Activated CD4-positive, alpha-beta T cell treated with anti-CD3 and anti-CD28 coated beads, Interleukin-2, amount 50 U/mL, for 16 hours (primary cell): ENCODE measurements around the gene ZBTB11.
"Not testable (repeated sequence)": the region's sequence is repeated elsewhere in the genome, so short reads cannot be mapped to it uniquely, and the experiment has no call there.

Experiments used
- DNase-seq: peaks from one replicate; pipeline ENCODE4 v3.0.0-alpha.2; 2020

Gene ZBTB11

DNA sequence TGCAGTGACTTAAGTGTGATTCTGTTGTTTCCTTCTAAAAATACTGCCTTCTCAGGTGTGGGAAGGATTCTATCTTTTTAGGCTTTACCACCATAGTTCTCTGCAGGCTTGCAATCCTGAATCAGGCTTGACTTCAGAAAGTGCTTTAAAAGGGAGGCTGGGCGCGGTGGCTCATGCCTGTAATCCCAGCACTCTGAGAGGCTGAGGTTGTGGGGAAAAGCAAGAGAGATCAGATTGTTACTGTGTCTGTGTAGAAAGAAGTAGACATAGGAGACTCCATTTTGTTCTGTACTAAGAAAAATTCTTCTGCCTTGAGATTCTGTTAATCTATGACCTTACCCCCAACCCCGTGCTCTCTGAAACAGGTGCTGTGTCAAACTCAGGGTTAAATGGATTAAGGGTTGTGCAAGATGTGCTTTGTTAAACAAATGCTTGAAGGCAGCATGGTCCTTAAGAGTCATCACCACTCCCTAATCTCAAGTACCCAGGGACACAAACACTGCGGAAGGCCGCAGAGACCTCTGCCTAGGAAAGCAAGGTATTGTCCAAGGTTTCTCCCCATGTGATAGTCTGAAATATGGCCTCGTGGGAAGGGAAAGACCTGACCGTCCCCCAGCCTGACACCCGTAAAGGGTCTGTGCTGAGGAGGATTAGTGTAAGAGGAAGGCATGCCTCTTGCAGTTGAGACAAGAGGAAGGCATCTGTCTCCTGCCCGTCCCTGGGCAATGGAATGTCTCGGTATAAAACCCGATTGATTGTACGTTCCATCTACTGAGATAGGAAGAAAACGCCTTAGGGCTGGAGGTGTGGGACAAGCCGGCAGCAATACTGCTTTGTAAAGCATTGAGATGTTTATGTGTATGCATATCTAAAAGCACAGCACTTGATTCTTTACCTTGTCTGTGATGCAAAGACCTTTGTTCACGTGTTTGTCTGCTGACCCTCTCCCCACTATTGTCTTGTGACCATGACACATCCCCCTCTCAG, 15.0 kb upstream of the ZBTB11 start:
- not testable (repeated sequence) for DNase-seq

GRCh38 chr3:101690972-101691371, 14.0 kb upstream of the ZBTB11 start:
- DNase-seq: no peak

- DNase-seq: no peak
These were observed 12.4 kb upstream of the ZBTB11 start for GRCh38 chr3:101689286-101689685.

GRCh38 chr3:101687142-101687931, 10.4 kb upstream of the ZBTB11 start:
- no peak for DNase-seq

- no peak for DNase-seq
These were observed 9.0 kb upstream of the ZBTB11 start for GRCh38 chr3:101685870-101686307.

- DNase-seq: no peak
These were observed 8.1 kb upstream of the ZBTB11 start for GRCh38 chr3:101685050-101685400.

DNA sequence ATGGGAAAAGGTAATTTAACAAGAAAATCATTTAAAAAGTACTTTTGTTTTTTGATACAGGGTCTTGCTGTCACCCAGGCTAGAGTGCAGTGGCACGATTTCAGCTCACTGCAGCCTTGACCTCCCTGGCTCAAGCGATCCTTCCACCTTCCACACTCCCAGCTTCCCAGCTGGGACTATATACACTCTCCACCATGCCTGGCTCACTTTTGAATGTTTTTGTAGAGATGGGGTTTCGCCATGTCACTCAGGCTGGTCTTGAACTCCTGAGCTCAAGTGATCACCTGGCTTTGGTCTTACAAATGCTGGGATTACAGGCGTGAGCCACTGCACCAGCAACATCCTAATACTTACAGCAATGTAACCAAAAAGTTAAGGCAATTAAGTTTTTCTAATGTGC, 3.5 kb upstream of the ZBTB11 start:
- DNase-seq: no peak

DNA sequence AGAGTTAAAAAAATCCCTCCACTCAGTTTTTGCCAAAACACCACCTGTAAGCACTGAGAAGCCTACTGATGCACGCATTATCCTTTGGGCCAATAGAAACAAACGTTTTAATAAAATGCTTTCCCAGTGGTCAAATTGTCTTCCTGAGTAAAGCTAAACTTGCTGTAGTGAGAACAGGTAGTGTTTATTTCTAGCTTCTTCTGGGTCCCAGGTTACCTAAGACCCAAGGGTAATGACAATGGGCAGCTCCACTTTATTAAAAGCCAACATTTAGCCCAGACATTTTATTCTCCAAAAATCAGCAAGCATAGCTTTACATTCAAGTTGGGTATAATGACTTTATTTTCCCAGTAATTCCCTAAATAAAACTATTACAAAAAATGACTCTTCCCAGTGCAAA, 1.9 kb upstream of the ZBTB11 start:
- DNase-seq: not testable (repeated sequence)

GRCh38 chr3:101677436-101678286, 729 bp upstream of the ZBTB11 start:
- DNase-seq: no peak

GRCh38 chr3:101676216-101676764, 642 bp downstream of the ZBTB11 start:
- DNase-seq: peak; percentile 96

- no peak for DNase-seq
These were observed 1.2 kb downstream of the ZBTB11 start for GRCh38 chr3:101675709-101676215.

DNA sequence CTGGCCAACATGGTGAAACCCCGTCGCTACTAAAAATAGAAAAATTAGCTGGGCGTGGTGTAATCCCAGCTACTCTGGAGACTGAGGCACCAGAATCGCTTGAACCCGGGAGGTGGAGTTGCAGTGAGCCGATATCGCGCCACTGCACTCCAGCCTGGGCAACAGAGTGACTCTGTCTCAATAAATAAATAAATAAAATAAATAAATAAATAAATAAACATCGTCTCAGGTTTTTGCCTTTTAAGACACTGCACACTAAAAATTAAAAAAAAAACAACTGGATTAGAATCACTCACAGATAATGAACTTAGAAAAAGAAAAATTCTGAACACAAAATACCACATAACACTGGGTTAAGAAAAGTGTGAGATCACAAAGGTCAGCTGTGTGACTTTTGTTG, 2.4 kb downstream of the ZBTB11 start:
- DNase-seq: no peak

DNA sequence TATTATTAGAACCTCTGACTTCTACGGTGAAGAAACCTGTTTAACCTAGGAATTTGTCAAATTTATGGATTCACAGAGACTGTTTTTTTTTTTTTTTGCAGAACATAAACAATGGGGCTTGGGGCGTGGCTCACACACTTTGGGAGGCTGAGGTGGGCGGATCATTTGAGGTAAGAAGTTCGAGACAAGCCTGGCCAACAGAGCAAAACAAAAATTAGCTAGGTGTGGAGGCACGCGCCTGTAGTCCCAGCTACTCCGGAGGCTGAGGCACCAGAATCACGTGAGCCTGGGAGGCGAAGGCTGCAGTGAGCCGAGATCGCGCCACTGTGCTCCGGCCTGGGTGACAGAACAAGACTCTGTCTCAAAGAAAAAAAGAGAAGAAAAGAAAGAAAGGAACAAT, 3.0 kb downstream of the ZBTB11 start:
- no peak for DNase-seq

GRCh38 chr3:101671014-101671413, 5.9 kb downstream of the ZBTB11 start:
- no peak for DNase-seq

GRCh38 chr3:101667844-101668243, 9.1 kb downstream of the ZBTB11 start:
- no peak for DNase-seq

- no peak for DNase-seq
These were observed 9.6 kb downstream of the ZBTB11 start for GRCh38 chr3:101667331-101667730.

DNA sequence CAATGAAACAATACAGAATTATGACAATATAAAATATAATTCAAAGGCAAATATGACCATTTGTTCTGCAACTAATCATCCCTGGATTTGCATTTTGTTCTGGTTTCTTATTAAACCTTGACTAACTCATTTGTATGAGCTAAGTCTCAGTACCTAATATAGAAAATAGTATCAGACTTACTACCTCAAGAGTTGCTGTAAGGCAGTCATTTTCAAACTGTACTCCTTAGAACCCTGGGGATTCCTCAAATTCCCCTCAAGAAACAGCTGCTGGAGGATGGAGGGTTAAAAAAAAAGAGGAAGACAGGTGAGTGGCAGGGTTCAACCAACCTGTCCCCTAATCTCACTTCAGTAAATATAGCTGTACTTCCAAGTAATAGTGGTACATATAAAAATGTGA, 11.1 kb downstream of the ZBTB11 start:
- no peak for DNase-seq

GRCh38 chr3:101665357-101665756, 11.6 kb downstream of the ZBTB11 start:
- no peak for DNase-seq

DNA sequence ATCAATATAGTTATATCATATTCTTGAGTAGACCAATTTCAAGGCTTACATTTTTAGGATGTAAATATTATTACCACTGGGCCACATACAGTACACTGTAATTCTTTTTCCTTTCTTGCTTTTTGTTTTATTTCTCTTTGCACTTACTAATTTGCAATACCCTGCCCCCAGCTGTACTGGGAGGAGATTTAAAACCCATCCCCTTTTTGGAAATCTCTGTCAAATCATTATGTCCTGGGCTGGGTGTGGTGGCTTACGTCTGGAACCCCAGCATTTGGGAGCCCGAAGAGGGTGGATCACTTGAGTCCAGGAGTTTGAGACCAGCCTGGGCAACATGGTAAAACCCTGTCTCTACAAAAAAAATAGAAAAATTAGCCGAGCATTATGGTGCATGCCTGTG, 16.2 kb downstream of the ZBTB11 start:
- DNase-seq: no peak

- no peak for DNase-seq
These were observed 20.3 kb downstream of the ZBTB11 start for GRCh38 chr3:101656651-101657050.

- DNase-seq: no peak
These were observed 30.2 kb downstream of the ZBTB11 start for GRCh38 chr3:101646726-101647125.

DNA sequence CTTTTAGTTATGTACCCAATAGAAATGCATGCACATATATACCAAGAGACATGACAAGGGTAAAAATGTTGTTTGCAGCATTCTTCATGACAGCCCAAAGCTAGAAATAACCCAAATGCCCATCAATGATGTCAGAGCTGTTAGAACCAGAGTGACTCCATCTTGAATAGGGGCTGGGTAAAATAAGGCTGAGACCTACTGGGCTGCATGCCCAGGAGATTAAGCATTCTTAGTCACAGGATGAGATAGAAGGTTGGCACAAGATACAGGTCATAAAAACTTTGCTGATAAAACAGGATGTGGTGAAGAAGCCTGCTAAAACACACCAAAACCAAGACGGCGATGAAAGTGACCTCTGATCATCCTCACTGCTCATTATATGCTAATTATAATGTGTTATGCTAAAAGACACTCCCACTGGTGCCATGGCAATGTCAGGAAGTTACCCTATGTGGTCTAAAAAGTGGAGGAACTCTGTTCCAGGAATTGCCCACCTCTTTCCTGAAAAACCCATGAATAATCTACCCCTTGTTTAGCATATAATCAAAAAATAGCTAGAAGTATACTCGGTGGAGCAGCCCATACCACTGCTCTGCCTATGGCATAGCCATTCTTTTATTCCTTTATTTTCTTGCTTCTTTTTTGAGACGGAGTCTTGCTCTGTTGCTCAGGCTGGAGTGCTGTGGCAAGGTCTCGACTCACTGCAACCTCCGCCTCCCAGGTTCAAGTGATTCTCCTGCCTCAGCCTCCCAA, 32.9 kb downstream of the ZBTB11 start:
- peak; percentile 74 for DNase-seq
